HEK293 (cell line): ENCODE data around the gene FOXF2.

ENCODE experiments used
- CTCF ChIA-PET: fragments of 350-600 bp; formaldehyde crosslinking; extraction: SDS; loops from one replicate; lab custom pipeline; 2021; ENCODE audit warnings: antibody characterized with exemption; lab: Yijun Ruan, JAX
- POLR2A ChIA-PET: fragments of 300-600 bp; formaldehyde crosslinking; extraction: SDS; loops from one replicate; lab custom pipeline; 2020; ENCODE audit warnings: antibody characterized with exemption, inconsistent platforms; lab: Yijun Ruan, JAX
- H3K27ac ChIP-seq: fragments of 200-500 bp; sonication (Bioruptor generic); 2 replicates; pipeline ENCODE4 v1.5.1; 2014; ENCODE audit warnings: low read depth, low read length, control low read depth, inconsistent platforms; ENCODE audit errors: extremely low read depth
- H3K36me3 ChIP-seq, 2 experiments: fragments of 200-500 bp in 1 of 2; sonication (Bioruptor generic) in 1 of 2; 1 replicate in 1 of 2; 2 replicates in 1 of 2; pipeline ENCODE4 v1.5.1; 2014 to 2017; ENCODE audit warnings: inconsistent platforms in 2 of 2, low read length in 2 of 2; ENCODE audit not compliant: control insufficient read depth in 2 of 2, insufficient read depth in 1 of 2
- H3K4me1 ChIP-seq: fragments of 200-500 bp; sonication (Bioruptor generic); 2 replicates; pipeline ENCODE4 v1.5.1; 2014; ENCODE audit warnings: mild to moderate bottlenecking, low read length, inconsistent platforms; ENCODE audit not compliant: control insufficient read depth, insufficient read depth
- H3K4me3 ChIP-seq: 2 replicates; pipeline ENCODE4 v1.5.1; 2011; ENCODE audit warnings: low read depth, mild to moderate bottlenecking, control low read depth, low read length, moderate library complexity
- H3K9me3 ChIP-seq: fragments of 200-500 bp; sonication (Bioruptor generic); 2 replicates; pipeline ENCODE4 v1.5.1; 2014; ENCODE audit warnings: low read depth, low read length, inconsistent platforms; ENCODE audit not compliant: control insufficient read depth, insufficient read depth
- EGR2 ChIP-seq: fragments of 450-650 bp; formaldehyde crosslinking; IDR thresholded peaks from 2 replicates; pipeline ENCODE4 v1.5.1; 2016; ENCODE audit warnings: low read depth, missing biosample characterization, missing genetic modification characterization
- KLF10 ChIP-seq: fragments of 450-650 bp; IDR thresholded peaks from 2 replicates; pipeline ENCODE4 v1.5.1; 2018; ENCODE audit warnings: missing biosample characterization, mild to moderate bottlenecking, missing genetic modification characterization
- KLF17 ChIP-seq: fragments of 450-650 bp; formaldehyde crosslinking; IDR thresholded peaks from 2 replicates; pipeline ENCODE4 v1.5.1; 2016; ENCODE audit warnings: missing biosample characterization, missing genetic modification characterization
- MZF1 ChIP-seq: fragments of 450-650 bp; formaldehyde crosslinking; IDR thresholded peaks from 2 replicates; pipeline ENCODE4 v1.5.1; 2017; ENCODE audit warnings: missing biosample characterization, missing genetic modification characterization, borderline replicate concordance
- RBAK ChIP-seq: fragments of 450-650 bp; formaldehyde crosslinking; IDR thresholded peaks from 2 replicates; pipeline ENCODE4 v1.5.1; 2016; ENCODE audit warnings: missing biosample characterization, missing genetic modification characterization
- SCRT1 ChIP-seq: fragments of 450-650 bp; formaldehyde crosslinking; IDR thresholded peaks from 2 replicates; pipeline ENCODE4 v1.5.1; 2016; ENCODE audit warnings: missing biosample characterization, missing genetic modification characterization, borderline replicate concordance
- SCRT2 ChIP-seq: fragments of 450-650 bp; formaldehyde crosslinking; IDR thresholded peaks from 2 replicates; pipeline ENCODE4 v1.5.1; 2016; ENCODE audit warnings: missing biosample characterization, missing genetic modification characterization
- ZBTB1 ChIP-seq: fragments of 450-650 bp; formaldehyde crosslinking; IDR thresholded peaks from 2 replicates; pipeline ENCODE4 v1.5.1; 2016; ENCODE audit warnings: missing biosample characterization, missing genetic modification characterization
- ZBTB17 ChIP-seq: fragments of 450-650 bp; formaldehyde crosslinking; IDR thresholded peaks from 2 replicates; pipeline ENCODE4 v1.5.1; 2016; ENCODE audit warnings: missing biosample characterization, missing genetic modification characterization
- ZEB2 ChIP-seq: fragments of 450-650 bp; formaldehyde crosslinking; IDR thresholded peaks from 2 replicates; pipeline ENCODE4 v1.5.1; 2016; ENCODE audit warnings: missing biosample characterization, missing genetic modification characterization
- ZFHX2 ChIP-seq: fragments of 450-650 bp; formaldehyde crosslinking; conservative IDR thresholded peaks from 2 replicates; pipeline ENCODE4 v1.5.1; 2016; ENCODE audit warnings: missing biosample characterization, missing genetic modification characterization
- ZFP37 ChIP-seq: fragments of 450-650 bp; formaldehyde crosslinking; IDR thresholded peaks from 2 replicates; pipeline ENCODE4 v1.5.1; 2016; ENCODE audit warnings: missing biosample characterization, missing genetic modification characterization
- ZNF157 ChIP-seq: fragments of 450-650 bp; formaldehyde crosslinking; IDR thresholded peaks from 2 replicates; pipeline ENCODE4 v1.5.1; 2016; ENCODE audit warnings: missing biosample characterization, missing genetic modification characterization
- ZNF169 ChIP-seq: fragments of 450-650 bp; formaldehyde crosslinking; IDR thresholded peaks from 2 replicates; pipeline ENCODE4 v1.5.1; 2016; ENCODE audit warnings: missing biosample characterization, missing genetic modification characterization
- ZNF184 ChIP-seq: fragments of 450-650 bp; IDR thresholded peaks from 2 replicates; pipeline ENCODE4 v1.5.1; 2018; ENCODE audit warnings: missing biosample characterization, mild to moderate bottlenecking, missing genetic modification characterization
- ZNF211 ChIP-seq: fragments of 450-650 bp; formaldehyde crosslinking; IDR thresholded peaks from 2 replicates; pipeline ENCODE4 v1.5.1; 2016; ENCODE audit warnings: low read depth, missing biosample characterization, missing genetic modification characterization
- ZNF223 ChIP-seq: fragments of 450-650 bp; formaldehyde crosslinking; IDR thresholded peaks from 2 replicates; pipeline ENCODE4 v1.5.1; 2016; ENCODE audit warnings: missing biosample characterization, missing genetic modification characterization
- ZNF335 ChIP-seq: fragments of 450-650 bp; formaldehyde crosslinking; conservative IDR thresholded peaks from 2 replicates; pipeline ENCODE4 v1.5.1; 2016; ENCODE audit warnings: missing biosample characterization, missing genetic modification characterization
- ZNF37A ChIP-seq: fragments of 450-650 bp; IDR thresholded peaks from 2 replicates; pipeline ENCODE4 v1.5.1; 2018; ENCODE audit warnings: missing biosample characterization, missing genetic modification characterization
- ZNF391 ChIP-seq: fragments of 450-650 bp; formaldehyde crosslinking; IDR thresholded peaks from 2 replicates; pipeline ENCODE4 v1.5.1; 2016; ENCODE audit warnings: low read depth, missing biosample characterization, missing genetic modification characterization, borderline replicate concordance
- ZNF510 ChIP-seq: fragments of 450-650 bp; formaldehyde crosslinking; IDR thresholded peaks from 2 replicates; pipeline ENCODE4 v1.5.1; 2018; ENCODE audit warnings: mild to moderate bottlenecking, missing genetic modification characterization, missing biosample characterization; ENCODE audit not compliant: insufficient replicate concordance
- ZNF521 ChIP-seq: fragments of 450-650 bp; formaldehyde crosslinking; IDR thresholded peaks from 2 replicates; pipeline ENCODE4 v1.5.1; 2017; ENCODE audit warnings: missing biosample characterization, mild to moderate bottlenecking, missing genetic modification characterization
- ZNF529 ChIP-seq: fragments of 450-650 bp; formaldehyde crosslinking; IDR thresholded peaks from 2 replicates; pipeline ENCODE4 v1.5.1; 2017; ENCODE audit warnings: missing genetic modification characterization, missing biosample characterization; ENCODE audit not compliant: insufficient replicate concordance
- ZNF548 ChIP-seq: fragments of 450-650 bp; formaldehyde crosslinking; IDR thresholded peaks from 2 replicates; pipeline ENCODE4 v1.5.1; 2016; ENCODE audit warnings: missing biosample characterization, missing genetic modification characterization
- ZNF560 ChIP-seq: fragments of 450-650 bp; formaldehyde crosslinking; IDR thresholded peaks from 2 replicates; pipeline ENCODE4 v1.5.1; 2017; ENCODE audit warnings: missing biosample characterization, missing genetic modification characterization, borderline replicate concordance
- ZNF561 ChIP-seq: fragments of 450-650 bp; IDR thresholded peaks from 2 replicates; pipeline ENCODE4 v1.5.1; 2018; ENCODE audit warnings: missing biosample characterization, missing genetic modification characterization, borderline replicate concordance
- ZNF585B ChIP-seq: fragments of 450-650 bp; formaldehyde crosslinking; IDR thresholded peaks from 2 replicates; pipeline ENCODE4 v1.5.1; 2016; ENCODE audit warnings: missing biosample characterization, missing genetic modification characterization
- ZNF791 ChIP-seq: fragments of 450-650 bp; formaldehyde crosslinking; IDR thresholded peaks from 2 replicates; pipeline ENCODE4 v1.5.1; 2016; ENCODE audit warnings: missing biosample characterization, missing genetic modification characterization
- TF ChIP-seq, protein P1 (sequence below): fragments of 450-650 bp; formaldehyde crosslinking; IDR thresholded peaks from 2 replicates; pipeline ENCODE4 v1.5.1; 2017; ENCODE audit warnings: missing biosample characterization, mild to moderate bottlenecking, missing genetic modification characterization, moderate library complexity
- TF ChIP-seq, protein P2 (sequence below): fragments of 450-650 bp; formaldehyde crosslinking; IDR thresholded peaks from 2 replicates; pipeline ENCODE4 v1.5.1; 2016; ENCODE audit warnings: missing biosample characterization, missing genetic modification characterization
- TF ChIP-seq, protein P3 (sequence below): fragments of 450-650 bp; formaldehyde crosslinking; IDR thresholded peaks from 2 replicates; pipeline ENCODE4; 2016; ENCODE audit warnings: missing biosample characterization, missing genetic modification characterization
- TF ChIP-seq, protein P4 (sequence below): fragments of 450-650 bp; IDR thresholded peaks from 2 replicates; pipeline ENCODE4 v1.5.1; 2018; ENCODE audit warnings: missing biosample characterization, missing genetic modification characterization

FOXF2 gene

DNA sequence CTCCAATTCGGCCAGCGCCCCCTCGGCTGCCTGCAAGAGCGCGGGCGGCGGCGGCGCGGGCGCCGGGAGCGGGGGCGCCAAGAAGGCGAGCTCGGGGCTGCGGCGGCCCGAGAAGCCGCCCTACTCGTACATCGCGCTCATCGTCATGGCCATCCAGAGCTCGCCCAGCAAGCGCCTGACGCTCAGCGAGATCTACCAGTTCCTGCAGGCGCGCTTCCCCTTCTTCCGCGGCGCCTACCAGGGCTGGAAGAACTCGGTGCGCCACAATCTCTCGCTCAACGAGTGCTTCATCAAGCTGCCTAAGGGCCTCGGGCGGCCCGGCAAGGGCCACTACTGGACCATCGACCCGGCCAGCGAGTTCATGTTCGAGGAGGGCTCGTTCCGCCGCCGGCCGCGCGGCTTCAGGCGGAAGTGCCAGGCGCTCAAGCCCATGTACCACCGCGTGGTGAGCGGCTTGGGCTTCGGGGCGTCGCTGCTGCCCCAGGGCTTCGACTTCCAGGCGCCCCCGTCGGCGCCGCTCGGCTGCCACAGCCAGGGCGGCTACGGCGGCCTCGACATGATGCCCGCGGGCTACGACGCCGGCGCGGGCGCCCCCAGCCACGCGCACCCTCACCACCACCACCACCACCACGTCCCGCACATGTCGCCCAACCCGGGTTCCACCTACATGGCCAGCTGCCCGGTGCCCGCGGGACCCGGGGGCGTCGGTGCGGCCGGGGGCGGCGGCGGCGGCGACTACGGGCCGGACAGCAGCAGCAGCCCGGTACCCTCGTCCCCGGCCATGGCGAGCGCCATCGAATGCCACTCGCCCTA lies 963 bp downstream of the FOXF2 start:
- Histone ChIP-seq H3K27ac (peak overlapping the region; percentile 97), H3K4me3 (peak overlapping the region; percentile 68), H3K36me3 (peaks cover 5 to 30% of the 10 kb centered on the region in 2 experiments), H3K4me1 (peaks cover 20% of the 10 kb centered on the region), H3K9me3 (no peaks in the 10 kb centered on the region)
- CTCF ChIA-PET: interaction anchor here (0.6 to 1.5 kb wide), 6 partner anchors 34 to 836 kb away, joined by 3 to 5 read pairs (median 3); no protein-coding TSS in a partner anchor
- POLR2A ChIA-PET: interaction anchor here (0.6 kb wide), 1 partner anchor 77 kb away, joined by 5 read pairs; no protein-coding TSS in a partner anchor
- TF ChIP-seq ZNF561 (tag by site-specific recombination): 0 out of 2 replicates have a peak, but pooled peaks have one; percentile 33
- TF ChIP-seq ZNF184 (tag by site-specific recombination): no peak
- TF ChIP-seq ZNF157 (tag by site-specific recombination): no peak
- no peak for TF ChIP-seq ZNF548 (tag by site-specific recombination)
- TF ChIP-seq, protein P1, sequence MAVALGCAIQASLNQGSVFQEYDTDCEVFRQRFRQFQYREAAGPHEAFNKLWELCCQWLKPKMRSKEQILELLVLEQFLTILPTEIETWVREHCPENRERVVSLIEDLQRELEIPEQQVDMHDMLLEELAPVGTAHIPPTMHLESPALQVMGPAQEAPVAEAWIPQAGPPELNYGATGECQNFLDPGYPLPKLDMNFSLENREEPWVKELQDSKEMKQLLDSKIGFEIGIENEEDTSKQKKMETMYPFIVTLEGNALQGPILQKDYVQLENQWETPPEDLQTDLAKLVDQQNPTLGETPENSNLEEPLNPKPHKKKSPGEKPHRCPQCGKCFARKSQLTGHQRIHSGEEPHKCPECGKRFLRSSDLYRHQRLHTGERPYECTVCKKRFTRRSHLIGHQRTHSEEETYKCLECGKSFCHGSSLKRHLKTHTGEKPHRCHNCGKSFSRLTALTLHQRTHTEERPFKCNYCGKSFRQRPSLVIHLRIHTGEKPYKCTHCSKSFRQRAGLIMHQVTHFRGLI: peak; percentile 39; the same call in 1 of the 2 replicates
- TF ChIP-seq, protein P2, sequence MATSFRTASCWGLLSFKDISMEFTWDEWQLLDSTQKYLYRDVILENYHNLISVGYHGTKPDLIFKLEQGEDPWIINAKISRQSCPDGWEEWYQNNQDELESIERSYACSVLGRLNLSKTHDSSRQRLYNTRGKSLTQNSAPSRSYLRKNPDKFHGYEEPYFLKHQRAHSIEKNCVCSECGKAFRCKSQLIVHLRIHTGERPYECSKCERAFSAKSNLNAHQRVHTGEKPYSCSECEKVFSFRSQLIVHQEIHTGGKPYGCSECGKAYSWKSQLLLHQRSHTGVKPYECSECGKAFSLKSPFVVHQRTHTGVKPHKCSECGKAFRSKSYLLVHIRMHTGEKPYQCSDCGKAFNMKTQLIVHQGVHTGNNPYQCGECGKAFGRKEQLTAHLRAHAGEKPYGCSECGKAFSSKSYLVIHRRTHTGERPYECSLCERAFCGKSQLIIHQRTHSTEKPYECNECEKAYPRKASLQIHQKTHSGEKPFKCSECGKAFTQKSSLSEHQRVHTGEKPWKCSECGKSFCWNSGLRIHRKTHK (tag by site-specific recombination): no peak
- TF ChIP-seq KLF17 (tag by site-specific recombination): no peak
- TF ChIP-seq ZFHX2 (tag by site-specific recombination): peak; percentile 71
- TF ChIP-seq SCRT2 (tag by site-specific recombination): no peak
- peak; percentile 95 for TF ChIP-seq ZNF335 (tag by site-specific recombination)
- peak; percentile 38; the same call in 1 of the 2 replicates for TF ChIP-seq ZEB2 (tag by site-specific recombination)
- no peak for TF ChIP-seq MZF1
- TF ChIP-seq KLF10: no peak
- no peak for TF ChIP-seq ZNF521 (tag by site-specific recombination)
- no peak for TF ChIP-seq RBAK (tag by site-specific recombination)
- no peak for TF ChIP-seq ZNF510 (tag by site-specific recombination)
- no peak for TF ChIP-seq SCRT1 (tag by site-specific recombination)
- TF ChIP-seq ZBTB17: peak; percentile 58
- no peak for TF ChIP-seq ZNF529 (tag by site-specific recombination)
- TF ChIP-seq ZNF211 (tag by site-specific recombination): no peak
- TF ChIP-seq EGR2 (tag by site-specific recombination): 0 out of 2 replicates have a peak, but pooled peaks have one; percentile 7
- no peak for TF ChIP-seq ZNF391
- TF ChIP-seq ZFP37 (tag by site-specific recombination): no peak
- no peak for TF ChIP-seq ZNF560 (tag by site-specific recombination)
- no peak for TF ChIP-seq ZNF223 (tag by site-specific recombination)
- TF ChIP-seq, protein P3, sequence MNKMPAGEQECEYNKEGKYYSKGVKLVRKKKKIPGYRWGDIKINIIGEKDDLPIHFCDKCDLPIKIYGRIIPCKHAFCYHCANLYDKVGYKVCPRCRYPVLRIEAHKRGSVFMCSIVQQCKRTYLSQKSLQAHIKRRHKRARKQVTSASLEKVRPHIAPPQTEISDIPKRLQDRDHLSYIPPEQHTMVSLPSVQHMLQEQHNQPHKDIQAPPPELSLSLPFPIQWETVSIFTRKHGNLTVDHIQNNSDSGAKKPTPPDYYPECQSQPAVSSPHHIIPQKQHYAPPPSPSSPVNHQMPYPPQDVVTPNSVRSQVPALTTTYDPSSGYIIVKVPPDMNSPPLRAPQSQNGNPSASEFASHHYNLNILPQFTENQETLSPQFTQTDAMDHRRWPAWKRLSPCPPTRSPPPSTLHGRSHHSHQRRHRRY: no peak
- no peak for TF ChIP-seq ZNF791
- TF ChIP-seq ZNF37A (tag by site-specific recombination): no peak
- TF ChIP-seq, protein P4, sequence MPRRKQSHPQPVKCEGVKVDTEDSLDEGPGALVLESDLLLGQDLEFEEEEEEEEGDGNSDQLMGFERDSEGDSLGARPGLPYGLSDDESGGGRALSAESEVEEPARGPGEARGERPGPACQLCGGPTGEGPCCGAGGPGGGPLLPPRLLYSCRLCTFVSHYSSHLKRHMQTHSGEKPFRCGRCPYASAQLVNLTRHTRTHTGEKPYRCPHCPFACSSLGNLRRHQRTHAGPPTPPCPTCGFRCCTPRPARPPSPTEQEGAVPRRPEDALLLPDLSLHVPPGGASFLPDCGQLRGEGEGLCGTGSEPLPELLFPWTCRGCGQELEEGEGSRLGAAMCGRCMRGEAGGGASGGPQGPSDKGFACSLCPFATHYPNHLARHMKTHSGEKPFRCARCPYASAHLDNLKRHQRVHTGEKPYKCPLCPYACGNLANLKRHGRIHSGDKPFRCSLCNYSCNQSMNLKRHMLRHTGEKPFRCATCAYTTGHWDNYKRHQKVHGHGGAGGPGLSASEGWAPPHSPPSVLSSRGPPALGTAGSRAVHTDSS (tag by site-specific recombination): 0 out of 2 replicates have a peak, but pooled peaks have one; percentile 9
- TF ChIP-seq ZBTB1 (tag by site-specific recombination): no peak
- no peak for TF ChIP-seq ZNF585B (tag by site-specific recombination)
- TF ChIP-seq ZNF169 (tag by site-specific recombination): no peak
